Lung (tissue), 12 donors: Measurements from ENCODE around the gene AP3S1. TPM values are rescaled to one million over a fixed set of nuclear protein-coding genes. Genes with fewer than 3 reads are reported as not detected.

Source experiments
- ATAC-seq: fragments of 200-7000 bp; cut with Tn5 transposase; one replicate; pipeline ENCODE4 v1.9.1; 2020; ENCODE audit warnings: moderate number of reproducible peaks; ENCODE audit not compliant: insufficient read depth, low FRiP score
- DNase-seq, 3 donors: peaks; one replicate each; pipeline ENCODE4 v3.0.0-alpha.2; 2013 to 2017
- H3K27ac ChIP-seq, 2 donors: one replicate each; pipeline ENCODE4 v1.5.1; 2013; ENCODE audit warnings: mild to moderate bottlenecking in 2 of 2, moderate library complexity in 2 of 2, control low read depth in 1 of 2, inconsistent platforms in 1 of 2, low read depth in 1 of 2, low read length in 1 of 2
- H3K27me3 ChIP-seq, 3 donors: one replicate each; pipeline ENCODE4 v1.5.1; 2013; ENCODE audit warnings: low read length in 2 of 3; ENCODE audit not compliant: control insufficient read depth in 3 of 3, insufficient read depth in 3 of 3
- H3K36me3 ChIP-seq, 4 donors: one replicate each; pipeline ENCODE4 v1.5.1; 2013; ENCODE audit warnings: low read length in 4 of 4, mild to moderate bottlenecking in 1 of 4, moderate library complexity in 1 of 4; ENCODE audit not compliant: control insufficient read depth in 4 of 4, insufficient read depth in 4 of 4
- H3K4me1 ChIP-seq, 5 donors: one replicate each; pipeline ENCODE4 v1.5.1; 2013; ENCODE audit warnings: low read length in 5 of 5, mild to moderate bottlenecking in 2 of 5, moderate library complexity in 1 of 5; ENCODE audit not compliant: control insufficient read depth in 5 of 5, insufficient read depth in 5 of 5
- H3K4me3 ChIP-seq: one replicate; pipeline ENCODE4 v1.5.1; 2013; ENCODE audit warnings: mild to moderate bottlenecking, control low read depth, moderate library complexity
- H3K9ac ChIP-seq, 2 donors: one replicate each; pipeline ENCODE4 v1.5.1; 2013; ENCODE audit warnings: low read length in 2 of 2, control low read depth in 1 of 2; ENCODE audit not compliant: insufficient read depth in 1 of 2
- H3K9me3 ChIP-seq, 4 donors: one replicate each; pipeline ENCODE4 v1.5.1; 2013; ENCODE audit warnings: low read length in 3 of 4, mild to moderate bottlenecking in 1 of 4, moderate library complexity in 1 of 4; ENCODE audit not compliant: control insufficient read depth in 4 of 4, insufficient read depth in 3 of 4
- CTCF ChIP-seq: IDR thresholded peaks from 2 replicates; pipeline ENCODE4 v1.5.1; 2012; ENCODE audit warnings: mild to moderate bottlenecking; ENCODE audit errors: control extremely low read depth, extremely low read depth
- WGBS, 2 donors: extraction: QIAGEN DNeasy Blood & Tissue Kit; methylation state at CpG; one replicate each; pipeline ENCODE4 v1.1.7; 2013; 5-methylcytosine and 5-hydroxymethylcytosine counted together
- polyA plus RNA-seq, 2 donors: library from polyadenylated mRNA; stranded (reverse); fragments of 200-250 nt; gene quantifications; one replicate each; pipeline ENCODE4 v1.2.1, GENCODE V29; 2013
- total RNA-seq, 2 donors: library from RNA; depleted of rRNA in 1 of 2; stranded (reverse); fragments of >200 nt in 1 of 2; gene quantifications; one replicate each; pipeline ENCODE4 v1.2.1, GENCODE V29; 2014 to 2021
- donor health status: control.
- donor health status: control.
- donor health status: Bipolar disorder and iron deficiency.
- donor health status: healthy.
- donor health status: DM: yes; HTN: yes; CAD: no.

AP3S1 gene
- total and polyA plus RNA-seq, 4 donors = 45.8 to 90.4 (median 54.7) TPM

- no peak for TF ChIP-seq CTCF
- Histone ChIP-seq H3K36me3 (no peaks in the 10 kb centered on the region), H3K9me3 (no peaks in the 10 kb centered on the region), H3K9ac (peak overlapping the region in 1 of 2 donors; percentile 5), H3K27me3 (no peaks in the 10 kb centered on the region), H3K4me1 (peaks cover 3 to 38% (median 20%) of the 10 kb centered on the region in 5 donors), H3K4me3 (no peak overlapping the region), H3K27ac (peak overlapping the region in 1 of 2 donors; percentile 38)
- ATAC-seq (no peak), DNase-seq (no peak)
- WGBS, 2 donors = 63 to 70% methylated on average over 7 of the region's 7 CpGs
These were observed 2.6 kb downstream of the AP3S1 start for GRCh38 chr5:115844321-115844817.

- DNase-seq (no peak), ATAC-seq (no peak)
- H3K4me1 ChIP-seq = peaks cover 5 to 43% (median 23%) of the 10 kb centered on the region in 5 donors
- no peak overlapping the region for H3K4me3 ChIP-seq
- no peak overlapping the region for H3K9ac ChIP-seq
- no peaks in the 10 kb centered on the region for H3K27me3 ChIP-seq
- H3K27ac ChIP-seq = no peak overlapping the region
- H3K36me3 ChIP-seq = no peaks in the 10 kb centered on the region
- no peak for TF ChIP-seq CTCF
- H3K9me3 ChIP-seq = no peaks in the 10 kb centered on the region
- 91 to 92% methylated on average over 7 of the region's 7 CpGs for WGBS, 2 donors
These were observed 5.6 kb downstream of the AP3S1 start for GRCh38 chr5:115847290-115847689.

GRCh38 chr5:115849258-115849798 lies 7.6 kb downstream of the AP3S1 start:
- H3K9ac ChIP-seq = no peak overlapping the region
- H3K36me3 ChIP-seq = no peaks in the 10 kb centered on the region
- WGBS, 2 donors = 92 to 96% methylated on average over 3 of the region's 3 CpGs
- no peak for DNase-seq
- H3K4me1 ChIP-seq = peaks cover 4 to 25% (median 15%) of the 10 kb centered on the region in 5 donors
- no peak overlapping the region for H3K27ac ChIP-seq
- H3K9me3 ChIP-seq = peaks cover 0 to 3% (median 2%) of the 10 kb centered on the region in 4 donors
- TF ChIP-seq CTCF = no peak
- no peak overlapping the region for H3K4me3 ChIP-seq
- H3K27me3 ChIP-seq = no peaks in the 10 kb centered on the region
- no peak for ATAC-seq
